HL-60/S4 treated with retinoic acid at 250 ng/mL for 4 days and 3 days (cell line): ENCODE measurements around the gene GADD45G.

ENCODE experiments used
- in situ Hi-C: fragments of 300-500 bp; cut with MboI; formaldehyde crosslinking; loops from 2 replicates; pipeline ENCODE4 v1.7.0; 2022; ENCODE audit warnings: low sequenced_read_pairs

The GADD45G gene

DNA sequence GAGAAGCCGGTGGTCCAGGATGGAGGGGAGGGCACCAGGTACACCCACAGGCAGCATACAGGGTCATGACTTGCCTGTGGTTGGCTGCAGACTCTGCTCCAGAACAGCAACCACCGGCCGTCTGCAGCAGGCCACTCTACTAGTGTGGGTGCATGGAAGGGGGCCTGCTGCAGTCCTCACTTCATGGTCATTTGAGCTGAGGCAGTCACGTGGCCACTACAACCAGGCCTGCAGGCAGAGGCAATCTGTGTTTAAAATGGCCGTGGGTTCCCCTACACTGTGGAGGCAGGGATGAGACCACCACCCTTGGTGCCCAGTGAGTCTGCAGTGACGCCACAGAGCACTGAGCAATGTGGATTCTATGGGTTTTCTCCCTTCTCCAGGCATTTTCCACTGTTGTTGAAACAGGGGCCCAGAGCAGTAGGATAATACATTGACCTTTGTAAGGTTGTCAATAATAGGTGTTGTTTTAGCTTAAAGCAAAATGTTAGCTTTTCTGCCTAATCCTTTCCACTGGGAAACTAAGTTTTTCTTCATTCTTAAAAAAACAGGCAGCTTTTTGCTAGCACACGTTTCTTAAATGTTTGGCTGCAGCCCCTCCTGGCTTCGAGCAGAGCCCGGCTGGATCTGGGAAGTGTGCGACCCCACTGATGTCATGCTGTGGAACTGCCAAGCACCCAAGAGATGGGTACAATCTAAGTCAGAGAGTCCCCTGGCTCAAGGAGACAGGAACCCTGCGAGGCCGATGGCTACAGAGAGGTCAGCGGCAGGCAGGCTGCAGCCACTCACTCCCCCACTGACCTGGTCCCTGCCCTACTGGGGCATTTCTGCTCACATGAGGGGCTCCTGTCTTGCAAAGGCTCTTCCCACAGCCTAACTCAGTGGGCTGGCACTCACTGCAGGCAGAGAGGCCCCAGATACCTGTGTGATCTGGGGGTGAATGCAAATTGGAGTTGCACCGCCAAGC is 21.2 kb downstream of the GADD45G start:
- in situ Hi-C loops, result no loop called here

DNA sequence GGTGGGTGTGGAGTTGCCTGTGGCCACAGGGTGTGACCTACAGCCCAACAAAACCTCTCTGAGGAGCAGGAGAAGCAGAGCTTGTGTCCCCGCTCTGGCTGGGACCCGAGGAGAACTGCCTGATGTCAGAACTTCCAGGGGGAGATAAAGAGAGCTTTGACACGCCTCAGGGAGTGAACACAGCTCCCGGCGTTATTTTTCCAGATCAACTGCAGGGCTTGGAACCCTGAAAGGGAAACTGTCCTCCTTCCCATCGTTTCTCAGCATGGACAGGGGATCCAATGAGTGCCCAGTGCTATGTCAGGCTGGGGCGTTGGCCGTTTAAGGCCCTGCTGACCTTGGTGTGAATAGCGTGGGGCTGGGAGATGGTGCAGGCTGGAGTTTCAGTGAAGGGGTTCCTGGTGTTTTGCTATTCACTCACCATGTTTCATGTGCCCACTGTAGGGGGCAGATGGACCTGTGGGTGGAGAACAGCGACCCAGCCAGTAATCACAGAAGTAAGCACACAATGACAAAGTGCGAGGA is 22.0 kb downstream of the GADD45G start:
- in situ Hi-C loops, result no loop called here

DNA sequence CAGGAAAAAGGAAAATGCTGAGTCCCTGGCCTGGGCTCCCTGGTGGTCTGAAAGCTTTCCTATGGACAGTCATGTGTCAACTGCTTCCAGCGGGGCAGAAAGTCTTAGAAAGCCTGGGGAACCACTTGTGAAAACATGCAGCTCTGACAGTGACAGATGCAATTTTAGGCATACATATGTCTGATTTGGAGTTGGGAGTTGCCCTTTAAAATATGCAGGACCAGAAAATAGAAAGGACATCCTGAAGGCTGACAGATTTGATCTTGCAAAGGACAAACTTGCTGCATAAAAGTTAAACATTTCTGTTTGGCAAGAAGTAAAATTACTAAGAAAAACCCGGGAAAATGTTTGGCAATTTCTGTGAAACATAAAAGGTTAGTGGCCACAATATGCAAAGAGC is 23.8 kb downstream of the GADD45G start:
- in situ Hi-C loops, result no loop called here

DNA sequence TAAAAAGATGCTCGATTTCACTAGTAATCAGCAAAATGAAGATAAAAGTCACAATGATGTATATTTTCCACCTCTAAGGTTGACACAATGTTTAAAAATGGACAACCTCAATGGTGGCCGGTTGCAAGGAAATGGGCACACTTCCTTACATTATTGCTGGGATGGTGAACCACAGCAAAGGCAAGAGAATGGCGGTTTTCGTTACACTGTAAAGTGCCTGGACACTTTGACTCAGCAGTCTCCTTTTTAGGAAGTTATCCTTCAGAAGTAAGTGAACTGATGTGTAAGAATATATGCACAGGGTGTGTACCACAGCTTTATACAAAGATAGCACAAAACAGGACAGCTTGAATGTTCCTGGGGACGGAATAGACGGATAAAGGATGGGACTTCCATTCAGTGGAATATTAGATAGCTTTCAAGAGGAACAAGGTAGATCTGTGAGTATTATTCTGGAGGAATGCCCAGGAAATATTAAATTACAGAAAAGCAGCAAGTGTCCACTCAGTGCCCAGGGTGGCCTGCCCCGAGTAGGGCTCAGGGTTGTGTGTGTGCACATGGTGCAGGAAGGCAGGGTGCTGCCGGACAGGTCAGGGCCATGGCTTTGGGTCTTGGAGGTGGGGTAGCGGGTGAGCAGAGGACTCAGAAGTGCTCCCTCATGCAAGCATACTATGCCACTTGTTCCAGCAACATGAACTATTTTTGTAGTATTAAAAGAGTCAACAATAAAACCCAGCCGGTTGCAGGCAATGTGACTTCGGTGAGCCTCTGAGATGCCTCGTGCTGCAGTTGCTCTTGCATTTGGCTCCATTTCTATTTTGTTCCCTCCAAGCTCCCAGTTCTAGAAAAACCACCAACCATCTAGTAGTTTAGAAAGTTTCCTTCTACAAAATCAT is 24.5 kb downstream of the GADD45G start:
- in situ Hi-C loops, result no loop called here

DNA sequence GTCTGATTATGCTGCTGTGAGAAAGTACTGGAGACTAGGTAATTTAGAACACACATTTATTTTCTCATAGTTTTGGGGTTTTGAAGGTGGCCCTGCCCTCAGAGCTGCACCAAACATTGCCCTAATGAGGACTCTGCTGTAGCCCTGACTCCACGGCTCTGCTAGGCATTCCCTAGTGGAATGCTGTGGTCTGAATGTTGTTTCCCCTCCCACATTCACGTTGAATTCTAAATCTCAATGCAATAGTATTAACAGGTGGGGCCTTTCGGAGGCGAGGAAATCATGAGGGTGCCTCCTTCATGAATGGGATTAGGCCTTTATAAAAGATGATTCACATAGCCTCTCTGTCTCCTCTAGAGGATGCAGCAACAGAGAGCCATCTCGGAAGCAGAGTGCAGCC is 25.7 kb downstream of the GADD45G start:
- in situ Hi-C loops, result no loop called here

DNA sequence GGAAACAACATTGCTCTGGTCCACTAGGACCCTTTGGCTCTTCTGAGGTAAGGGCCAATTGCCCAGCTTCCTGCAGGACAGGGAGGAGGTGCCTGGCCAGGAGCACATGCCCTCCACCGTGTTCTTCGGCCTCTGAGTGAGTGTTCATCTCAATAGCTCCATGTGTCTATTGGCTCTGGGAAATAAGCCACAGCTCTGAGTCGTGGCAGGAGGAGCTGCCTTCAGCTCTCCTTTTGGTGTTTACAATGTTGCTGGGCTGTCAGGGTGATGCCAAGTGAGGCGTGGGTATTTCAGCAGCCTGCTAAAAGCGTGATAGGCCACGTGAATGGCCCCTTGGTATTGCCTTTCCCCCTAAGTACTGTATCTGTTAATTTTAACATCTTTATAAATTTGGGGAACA is 26.6 kb downstream of the GADD45G start:
- in situ Hi-C loops, result no loop called here

DNA sequence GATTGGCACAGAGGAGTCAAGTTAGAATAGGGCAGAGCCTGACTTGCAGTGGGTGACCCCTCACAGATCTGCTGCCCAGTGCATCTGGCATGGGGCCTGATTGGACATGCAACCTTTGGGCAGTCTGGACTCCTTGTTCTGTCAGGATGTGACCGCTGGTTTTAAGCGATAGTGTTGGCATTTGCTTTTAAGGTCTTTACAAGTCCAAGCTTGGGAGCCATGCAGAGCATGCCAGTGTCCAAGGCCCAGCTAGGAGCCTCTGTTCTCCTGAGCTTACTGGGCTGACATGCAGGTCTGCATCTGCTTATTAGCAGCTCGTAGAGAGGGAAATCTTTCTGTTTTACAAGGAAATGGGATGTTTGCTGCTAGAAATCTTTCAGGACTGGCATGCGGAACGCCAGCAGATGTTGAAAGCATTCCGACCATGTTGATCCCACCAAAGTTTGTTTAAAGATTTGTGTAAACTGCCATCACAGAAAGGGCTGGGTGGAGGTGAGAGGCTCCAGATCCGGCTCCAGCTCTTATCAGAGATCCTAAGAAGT is 27.5 kb downstream of the GADD45G start:
- in situ Hi-C loops, result no loop called here

DNA sequence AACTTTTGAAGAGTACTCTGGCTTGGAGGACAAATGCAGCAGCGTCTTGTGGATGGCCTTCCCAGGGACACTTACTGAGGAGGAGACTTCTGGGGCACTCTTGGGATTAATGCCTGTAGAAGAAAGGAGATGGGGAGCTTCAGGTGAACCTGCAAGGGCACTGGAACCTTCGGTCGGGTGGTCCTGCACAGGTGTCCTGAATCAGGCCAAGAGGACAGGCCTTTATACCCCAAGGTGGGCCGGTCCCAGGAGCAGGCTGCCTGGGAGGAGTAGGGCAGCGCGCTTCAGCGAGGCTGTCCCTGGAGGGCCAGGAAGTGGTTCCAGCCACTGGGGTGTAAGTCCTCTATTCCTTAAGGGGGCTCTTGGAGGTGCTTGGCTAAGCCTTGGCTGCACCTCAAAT is 27.9 kb downstream of the GADD45G start:
- in situ Hi-C loops, result no loop called here

DNA sequence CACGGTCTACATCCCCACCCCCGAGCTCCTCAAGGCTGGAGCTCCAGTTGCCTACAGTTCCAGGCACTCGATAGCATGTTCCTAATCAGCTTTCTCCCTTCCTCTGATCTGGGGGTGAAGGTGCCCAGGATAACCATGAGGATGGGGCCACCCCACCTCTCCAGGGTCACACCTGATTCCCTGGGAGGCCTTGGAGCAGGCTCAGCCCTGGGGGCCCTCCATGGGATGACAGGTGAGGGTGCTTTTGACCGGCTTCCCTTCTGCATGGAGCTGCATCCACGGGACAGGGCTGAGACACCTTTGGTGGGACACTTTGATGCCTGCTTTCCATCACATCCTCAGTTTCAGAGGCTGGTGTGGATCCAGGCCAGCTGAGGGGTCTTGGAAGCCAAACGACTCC is 28.6 kb downstream of the GADD45G start:
- in situ Hi-C loops, result no loop called here

DNA sequence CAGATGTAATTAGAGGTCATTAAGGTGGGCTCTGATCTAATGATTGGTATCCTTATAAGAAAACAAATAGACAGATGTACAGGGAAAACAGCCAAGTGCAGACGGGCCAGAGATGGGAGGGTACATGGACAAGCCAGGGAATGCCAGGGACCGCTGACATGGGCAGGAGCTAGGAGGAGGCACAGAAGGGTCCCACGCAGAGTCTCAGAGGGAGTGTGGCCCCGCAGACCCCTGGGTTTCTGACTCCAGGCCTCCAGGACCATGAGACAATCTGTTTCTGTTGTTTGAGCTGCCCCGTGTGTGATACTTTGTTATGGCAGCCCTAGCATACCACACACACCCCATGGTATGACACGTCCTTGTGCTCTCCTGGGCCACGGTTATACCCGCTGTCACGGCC is 29.1 kb downstream of the GADD45G start:
- in situ Hi-C loops, result no loop called here

DNA sequence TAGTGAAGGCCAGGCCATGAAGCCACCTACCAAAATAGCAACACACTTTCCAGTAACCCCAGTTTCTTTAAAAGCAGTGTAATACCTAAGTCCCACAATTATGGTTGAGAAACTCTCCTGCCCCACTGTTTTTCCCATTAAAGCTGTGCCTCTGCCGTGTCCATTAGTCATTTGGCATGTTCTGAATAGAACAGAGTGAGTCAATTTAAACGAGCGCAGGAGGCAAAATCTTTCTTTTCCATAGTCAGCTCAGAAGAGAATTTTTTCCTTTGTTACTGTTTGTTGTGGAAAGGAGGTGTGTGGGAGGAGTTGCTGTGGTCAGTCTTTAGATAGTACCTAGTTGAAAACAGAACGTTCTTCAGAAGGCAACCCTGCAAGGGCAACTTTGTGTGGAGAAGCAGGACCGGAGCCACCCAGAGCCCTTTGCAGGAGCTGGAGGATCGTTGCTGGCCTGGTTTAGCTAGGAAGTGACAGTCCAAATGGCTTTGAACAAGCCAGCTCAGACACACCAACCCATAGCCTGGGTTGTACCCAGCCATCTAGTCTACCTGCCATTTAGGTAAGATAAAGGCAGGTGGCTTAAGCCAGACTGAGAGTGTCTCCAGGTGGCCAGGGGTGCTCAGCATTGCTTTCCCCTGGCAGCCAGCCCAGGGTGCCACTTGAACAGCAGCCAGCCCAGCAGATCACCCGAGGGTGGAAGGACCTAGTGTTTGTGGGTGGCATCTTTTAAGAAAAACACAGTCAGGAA is 30.4 kb downstream of the GADD45G start:
- in situ Hi-C loops, result no loop called here

DNA sequence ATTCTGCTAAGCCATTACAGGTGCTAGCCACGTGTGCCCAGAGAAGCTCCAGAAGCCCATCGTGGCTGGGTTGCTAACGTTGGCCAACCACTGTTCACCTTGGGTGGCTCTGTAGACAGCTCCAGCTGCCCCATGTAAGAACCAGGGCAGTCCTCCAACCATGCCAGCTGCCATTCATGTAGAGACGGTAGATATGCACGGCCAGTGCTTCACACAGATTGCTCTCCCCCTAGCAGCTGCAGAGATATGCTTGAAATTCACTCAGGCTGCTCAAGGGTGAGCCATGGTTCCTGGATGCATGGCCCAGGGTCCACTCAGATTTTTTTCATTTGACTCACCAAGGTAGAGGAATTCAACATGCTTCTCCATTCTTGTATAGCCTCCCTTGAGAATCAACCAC is 31.0 kb downstream of the GADD45G start:
- in situ Hi-C loops, result no loop called here

DNA sequence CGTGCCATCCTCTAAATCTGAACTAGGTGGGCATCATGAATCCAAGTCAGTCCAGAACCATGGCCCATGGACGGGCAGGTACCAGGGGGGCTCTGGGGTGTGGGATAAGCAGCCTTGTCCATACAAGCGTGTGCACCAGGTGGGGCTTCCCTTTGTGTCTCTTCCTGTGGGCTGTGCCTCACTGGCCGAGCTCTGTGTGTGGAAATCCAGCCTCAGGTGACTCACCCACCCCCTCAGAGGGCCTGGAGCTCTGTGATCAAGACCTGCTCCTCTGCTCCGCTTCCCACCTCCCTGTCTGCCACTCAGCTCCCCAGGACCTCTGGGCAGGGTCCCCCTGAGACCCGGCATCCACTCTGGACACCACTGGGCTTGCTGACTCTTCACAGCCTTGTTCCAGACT is 33.0 kb downstream of the GADD45G start:
- in situ Hi-C loops, result no loop called here

DNA sequence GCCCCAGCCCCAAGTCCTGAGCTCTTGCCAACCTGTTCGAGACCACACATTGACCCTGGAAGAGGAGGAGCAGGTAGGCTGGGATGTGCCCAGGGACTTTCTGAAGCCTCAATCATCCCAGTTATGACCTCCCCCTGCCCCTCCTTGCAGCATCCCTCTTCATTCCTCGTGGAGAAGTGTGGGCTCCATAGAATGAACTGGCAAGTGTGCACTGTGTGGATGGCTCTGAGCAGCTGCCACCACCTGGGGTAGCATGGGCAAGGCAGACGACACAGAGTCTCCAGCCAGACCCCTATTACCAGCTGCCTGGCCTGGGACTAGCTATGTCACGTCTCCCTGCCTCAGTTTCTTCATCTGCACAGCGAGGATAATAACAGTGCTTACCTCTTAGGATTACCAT is 33.5 kb downstream of the GADD45G start:
- in situ Hi-C loops, result no loop called here

DNA sequence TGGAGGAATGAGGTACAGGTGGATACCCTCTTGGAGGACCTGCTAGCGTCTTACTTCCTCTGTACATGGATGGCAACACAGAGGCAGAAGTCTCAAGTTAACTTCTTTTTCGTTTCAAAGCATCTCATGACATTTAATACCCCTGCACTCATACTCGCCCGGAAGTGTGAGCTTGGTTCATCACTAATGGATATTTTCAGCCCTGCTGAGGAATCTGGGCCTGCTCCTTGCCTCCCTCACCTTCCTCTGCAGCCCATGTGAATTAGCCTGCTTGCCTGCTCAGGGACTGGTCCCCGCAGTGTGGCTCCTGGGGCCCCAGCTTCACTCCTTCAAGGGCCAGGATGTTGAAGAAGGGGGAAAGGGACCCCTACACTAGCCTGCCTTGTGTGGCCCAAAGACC is 34.1 kb downstream of the GADD45G start:
- in situ Hi-C loops, result no loop called here

DNA sequence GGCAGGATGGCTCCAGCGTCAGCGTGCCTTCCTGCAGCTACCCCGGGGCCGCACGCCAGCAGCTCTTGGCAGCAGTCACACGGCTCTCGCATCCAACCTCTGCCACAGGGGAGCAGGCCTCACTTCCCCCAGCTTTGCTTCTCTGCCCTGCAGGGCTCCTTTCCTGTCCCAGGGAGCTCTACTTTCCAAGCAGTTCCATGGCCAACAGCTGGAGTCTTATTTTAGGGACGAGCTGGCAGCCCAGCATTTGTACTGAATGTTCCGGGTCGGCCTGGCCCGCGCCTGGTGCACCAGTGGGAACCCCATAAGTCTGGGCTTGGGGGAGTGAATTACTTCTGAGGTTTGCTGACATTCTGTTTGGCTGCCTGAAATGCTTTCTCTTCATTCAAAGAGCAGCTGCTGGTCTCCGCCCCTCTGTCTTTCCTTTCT is 34.6 kb downstream of the GADD45G start:
- in situ Hi-C loops, result no loop called here

DNA sequence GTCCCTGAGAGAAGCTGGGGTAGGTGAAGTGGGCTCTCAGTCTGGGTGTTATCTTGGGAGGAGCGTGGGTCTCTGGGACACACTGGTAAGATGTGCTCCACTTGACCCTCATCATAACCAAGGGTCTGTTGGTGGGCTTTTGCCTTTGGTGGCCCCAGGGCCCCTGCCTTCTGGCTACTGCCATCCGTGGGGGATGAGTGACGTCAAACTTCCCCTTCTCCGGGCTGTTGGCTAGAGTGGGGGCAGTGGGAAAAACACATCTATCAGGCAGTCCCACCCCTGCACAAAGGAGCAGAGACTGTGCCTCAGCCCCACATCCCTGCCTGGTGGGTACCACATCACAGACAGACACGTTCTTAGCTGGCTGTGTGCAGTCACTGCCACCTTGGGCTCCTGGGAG is 35.1 kb downstream of the GADD45G start:
- in situ Hi-C loops, result no loop called here

DNA sequence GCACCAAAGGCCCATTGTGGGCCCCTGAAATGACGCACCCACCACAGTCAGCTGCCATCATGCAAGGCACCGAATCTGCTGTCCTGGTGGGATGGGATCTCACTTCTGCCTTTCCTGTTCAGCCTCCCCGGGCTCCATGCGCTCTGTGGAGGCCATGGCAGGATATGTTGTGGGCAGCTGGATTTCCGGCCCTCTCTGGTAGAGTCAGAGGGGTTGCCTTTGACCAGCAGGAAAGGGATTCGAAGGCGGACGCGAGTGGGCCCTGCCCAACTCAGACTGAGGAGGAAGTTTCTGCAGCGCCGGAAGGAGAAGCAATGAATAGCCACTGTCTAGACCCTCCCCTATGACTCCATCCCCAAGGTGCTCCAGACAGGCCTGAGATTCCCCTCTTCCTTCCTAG is 35.5 kb downstream of the GADD45G start:
- in situ Hi-C loops, result no loop called here

DNA sequence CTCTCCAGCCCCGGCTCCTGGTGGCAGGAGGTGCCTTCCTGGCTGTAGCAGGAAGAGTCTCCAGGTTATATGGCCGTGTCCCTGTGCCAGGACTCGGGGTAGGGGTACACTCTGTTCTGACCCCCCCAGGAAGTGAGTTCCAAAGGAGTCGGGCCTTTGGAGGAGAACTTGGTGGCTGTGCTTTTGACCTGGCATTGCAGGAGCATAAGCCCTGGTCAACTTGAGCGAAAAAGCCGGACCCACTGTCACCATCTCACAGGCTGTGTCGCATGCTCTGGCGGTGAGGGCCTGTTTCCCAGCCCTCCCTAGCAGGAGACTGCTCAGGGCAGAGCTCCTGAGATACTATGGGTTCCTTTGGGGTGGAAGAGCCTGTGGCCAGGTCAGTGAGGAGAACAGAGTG is 36.0 kb downstream of the GADD45G start:
- in situ Hi-C loops, result no loop called here

DNA sequence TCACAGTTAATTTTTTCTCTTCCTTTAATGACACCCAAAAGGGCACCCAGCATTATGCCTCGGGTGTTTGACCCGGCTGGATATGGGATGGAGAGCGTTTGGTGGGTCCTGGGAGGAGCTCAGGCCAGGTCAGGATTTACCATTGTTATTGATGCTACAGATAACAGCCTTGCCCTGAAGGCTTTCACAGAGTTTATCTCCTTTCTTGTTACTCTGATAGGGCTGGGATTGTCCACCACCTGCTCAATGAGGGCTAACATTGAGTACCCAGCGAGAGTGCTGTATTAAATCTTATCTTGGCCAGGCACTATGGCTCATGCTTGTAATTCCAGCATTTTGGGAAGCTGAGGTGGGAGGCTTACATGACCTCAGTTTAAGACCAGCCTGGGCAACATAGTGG is 37.2 kb downstream of the GADD45G start:
- in situ Hi-C loops, result no loop called here

DNA sequence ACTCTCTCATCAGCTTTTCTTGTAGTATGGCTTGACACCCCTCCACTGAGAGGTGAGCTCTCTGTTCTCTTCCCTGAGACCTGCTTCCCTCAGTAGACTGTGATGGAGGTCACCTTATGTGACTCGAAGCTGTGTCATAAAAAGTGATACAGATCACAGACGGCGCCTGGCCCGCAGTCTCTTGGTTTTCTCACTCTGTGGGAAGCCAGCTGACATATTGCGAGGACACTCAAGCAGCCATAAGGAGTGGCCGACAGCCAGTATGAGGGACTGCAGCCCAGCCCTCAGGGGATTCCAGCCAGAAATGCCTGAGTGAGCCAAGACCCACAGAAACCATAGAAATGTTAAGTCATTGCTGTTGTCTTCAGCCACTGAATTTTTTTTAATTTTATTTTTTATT is 38.0 kb downstream of the GADD45G start:
- in situ Hi-C loops, result no loop called here
